HG02678 (cell line): Measurements from ENCODE around the gene ADIPOR1.
A peak's percentile ranks its signal among the peaks of the same experiment; 100 is the strongest.

Experiments used
- ATAC-seq: cut with Tn5 transposase; IDR thresholded peaks from one replicate; pipeline ENCODE4 v1.9.1; 2021; ENCODE audit warnings: mild to moderate bottlenecking, moderate library complexity; ENCODE audit not compliant: unreplicated experiment

ADIPOR1 gene

GRCh38 chr1:202974856-202975255, 16.7 kb upstream of the ADIPOR1 start:
- no peak for ATAC-seq

- no peak for ATAC-seq
Measured at GRCh38 chr1:202972046-202972445, 13.9 kb upstream of the ADIPOR1 start.

- ATAC-seq: peak; percentile 60
Measured at GRCh38 chr1:202968895-202969295, 10.8 kb upstream of the ADIPOR1 start.

GRCh38 chr1:202968351-202968750, 10.2 kb upstream of the ADIPOR1 start:
- no peak for ATAC-seq

- ATAC-seq: peak; percentile 13
Measured at GRCh38 chr1:202967684-202968281, 9.7 kb upstream of the ADIPOR1 start.

GRCh38 chr1:202966006-202966898, 8.1 kb upstream of the ADIPOR1 start:
- ATAC-seq: no peak

GRCh38 chr1:202965422-202965821, 7.3 kb upstream of the ADIPOR1 start:
- no peak for ATAC-seq

- ATAC-seq: no peak
Measured at GRCh38 chr1:202964791-202965410, 6.8 kb upstream of the ADIPOR1 start.

GRCh38 chr1:202961220-202961880, 3.2 kb upstream of the ADIPOR1 start:
- ATAC-seq: no peak

GRCh38 chr1:202959276-202959620, 1.1 kb upstream of the ADIPOR1 start:
- no peak for ATAC-seq

GRCh38 chr1:202958544-202959275, 598 bp upstream of the ADIPOR1 start:
- ATAC-seq: no peak

GRCh38 chr1:202956969-202957368, 1.1 kb downstream of the ADIPOR1 start:
- no peak for ATAC-seq

GRCh38 chr1:202954057-202954745, 3.9 kb downstream of the ADIPOR1 start:
- no peak for ATAC-seq

GRCh38 chr1:202953392-202953791, 4.7 kb downstream of the ADIPOR1 start:
- no peak for ATAC-seq

- ATAC-seq: no peak
Measured at GRCh38 chr1:202952818-202953217, 5.3 kb downstream of the ADIPOR1 start.

GRCh38 chr1:202952099-202952498, 6.0 kb downstream of the ADIPOR1 start:
- ATAC-seq: no peak

GRCh38 chr1:202951437-202951836, 6.7 kb downstream of the ADIPOR1 start:
- no peak for ATAC-seq

- no peak for ATAC-seq
Measured at GRCh38 chr1:202945483-202945882, 12.6 kb downstream of the ADIPOR1 start.

GRCh38 chr1:202944438-202944921, 13.6 kb downstream of the ADIPOR1 start:
- ATAC-seq: no peak

- no peak for ATAC-seq
Measured at GRCh38 chr1:202942426-202942825, 15.7 kb downstream of the ADIPOR1 start.
